ENCODE data around the gene MGAT2. TPM values are rescaled to one million over a fixed set of nuclear protein-coding genes. Genes with fewer than 3 reads are reported as not detected.

MGAT2 gene
- total and polyA plus RNA-seq, 9 of the 15 experiments (the other 6 are each of a cell fraction or from before 2014, with no cell fraction given): 0.03 to 33.3 (median 24.6) TPM; not detected in 1

DNA sequence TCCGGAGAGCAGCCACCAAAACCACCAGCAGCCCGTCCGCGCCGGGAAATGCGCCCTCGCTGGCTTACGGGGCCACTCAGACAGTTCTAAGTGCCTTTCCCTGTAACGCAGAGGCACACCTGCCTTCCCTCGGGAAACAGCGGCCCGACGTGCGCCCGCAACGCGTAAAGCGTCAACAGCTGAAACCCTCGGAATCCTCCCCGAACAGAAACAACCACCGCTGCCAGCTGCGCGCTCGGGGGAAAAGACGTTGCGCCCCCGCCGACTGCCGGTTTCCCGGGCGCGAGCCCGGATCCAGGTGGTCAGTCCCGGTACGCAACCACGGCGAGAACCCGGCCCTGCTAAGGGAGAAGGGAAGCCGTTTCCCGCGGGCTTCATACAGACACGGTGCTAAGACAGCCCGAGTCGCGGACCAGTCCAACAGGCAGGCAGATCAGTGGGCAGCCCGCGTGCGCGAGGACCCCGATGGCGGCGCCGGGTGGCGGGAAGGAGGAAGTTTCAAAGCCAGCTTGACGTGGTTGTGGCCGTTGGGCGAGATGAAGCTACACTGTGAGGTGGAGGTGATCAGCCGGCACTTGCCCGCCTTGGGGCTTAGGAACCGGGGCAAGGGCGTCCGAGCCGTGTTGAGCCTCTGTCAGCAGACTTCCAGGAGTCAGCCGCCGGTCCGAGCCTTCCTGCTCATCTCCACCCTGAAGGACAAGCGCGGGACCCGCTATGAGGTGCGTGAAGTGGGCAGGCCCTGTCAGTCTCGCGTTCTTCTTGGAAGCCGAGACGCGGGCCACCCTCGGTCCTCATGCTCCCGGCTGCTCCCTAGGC is 21.9 kb upstream of the MGAT2 start, which contains the start of gene LRR1 (continued):
- TF ChIP-seq, protein P1, sequence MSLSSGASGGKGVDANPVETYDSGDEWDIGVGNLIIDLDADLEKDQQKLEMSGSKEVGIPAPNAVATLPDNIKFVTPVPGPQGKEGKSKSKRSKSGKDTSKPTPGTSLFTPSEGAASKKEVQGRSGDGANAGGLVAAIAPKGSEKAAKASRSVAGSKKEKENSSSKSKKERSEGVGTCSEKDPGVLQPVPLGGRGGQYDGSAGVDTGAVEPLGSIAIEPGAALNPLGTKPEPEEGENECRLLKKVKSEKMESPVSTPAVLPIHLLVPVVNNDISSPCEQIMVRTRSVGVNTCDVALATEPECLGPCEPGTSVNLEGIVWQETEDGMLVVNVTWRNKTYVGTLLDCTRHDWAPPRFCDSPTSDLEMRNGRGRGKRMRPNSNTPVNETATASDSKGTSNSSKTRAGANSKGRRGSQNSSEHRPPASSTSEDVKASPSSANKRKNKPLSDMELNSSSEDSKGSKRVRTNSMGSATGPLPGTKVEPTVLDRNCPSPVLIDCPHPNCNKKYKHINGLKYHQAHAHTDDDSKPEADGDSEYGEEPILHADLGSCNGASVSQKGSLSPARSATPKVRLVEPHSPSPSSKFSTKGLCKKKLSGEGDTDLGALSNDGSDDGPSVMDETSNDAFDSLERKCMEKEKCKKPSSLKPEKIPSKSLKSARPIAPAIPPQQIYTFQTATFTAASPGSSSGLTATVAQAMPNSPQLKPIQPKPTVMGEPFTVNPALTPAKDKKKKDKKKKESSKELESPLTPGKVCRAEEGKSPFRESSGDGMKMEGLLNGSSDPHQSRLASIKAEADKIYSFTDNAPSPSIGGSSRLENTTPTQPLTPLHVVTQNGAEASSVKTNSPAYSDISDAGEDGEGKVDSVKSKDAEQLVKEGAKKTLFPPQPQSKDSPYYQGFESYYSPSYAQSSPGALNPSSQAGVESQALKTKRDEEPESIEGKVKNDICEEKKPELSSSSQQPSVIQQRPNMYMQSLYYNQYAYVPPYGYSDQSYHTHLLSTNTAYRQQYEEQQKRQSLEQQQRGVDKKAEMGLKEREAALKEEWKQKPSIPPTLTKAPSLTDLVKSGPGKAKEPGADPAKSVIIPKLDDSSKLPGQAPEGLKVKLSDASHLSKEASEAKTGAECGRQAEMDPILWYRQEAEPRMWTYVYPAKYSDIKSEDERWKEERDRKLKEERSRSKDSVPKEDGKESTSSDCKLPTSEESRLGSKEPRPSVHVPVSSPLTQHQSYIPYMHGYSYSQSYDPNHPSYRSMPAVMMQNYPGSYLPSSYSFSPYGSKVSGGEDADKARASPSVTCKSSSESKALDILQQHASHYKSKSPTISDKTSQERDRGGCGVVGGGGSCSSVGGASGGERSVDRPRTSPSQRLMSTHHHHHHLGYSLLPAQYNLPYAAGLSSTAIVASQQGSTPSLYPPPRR (CRISPR knock-in tag; IDR thresholded peaks at IDR 0.05; ENCODE audit: borderline replicate concordance): no peak
- TF ChIP-seq, protein P2, sequence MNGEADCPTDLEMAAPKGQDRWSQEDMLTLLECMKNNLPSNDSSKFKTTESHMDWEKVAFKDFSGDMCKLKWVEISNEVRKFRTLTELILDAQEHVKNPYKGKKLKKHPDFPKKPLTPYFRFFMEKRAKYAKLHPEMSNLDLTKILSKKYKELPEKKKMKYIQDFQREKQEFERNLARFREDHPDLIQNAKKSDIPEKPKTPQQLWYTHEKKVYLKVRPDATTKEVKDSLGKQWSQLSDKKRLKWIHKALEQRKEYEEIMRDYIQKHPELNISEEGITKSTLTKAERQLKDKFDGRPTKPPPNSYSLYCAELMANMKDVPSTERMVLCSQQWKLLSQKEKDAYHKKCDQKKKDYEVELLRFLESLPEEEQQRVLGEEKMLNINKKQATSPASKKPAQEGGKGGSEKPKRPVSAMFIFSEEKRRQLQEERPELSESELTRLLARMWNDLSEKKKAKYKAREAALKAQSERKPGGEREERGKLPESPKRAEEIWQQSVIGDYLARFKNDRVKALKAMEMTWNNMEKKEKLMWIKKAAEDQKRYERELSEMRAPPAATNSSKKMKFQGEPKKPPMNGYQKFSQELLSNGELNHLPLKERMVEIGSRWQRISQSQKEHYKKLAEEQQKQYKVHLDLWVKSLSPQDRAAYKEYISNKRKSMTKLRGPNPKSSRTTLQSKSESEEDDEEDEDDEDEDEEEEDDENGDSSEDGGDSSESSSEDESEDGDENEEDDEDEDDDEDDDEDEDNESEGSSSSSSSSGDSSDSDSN (IDR thresholded peaks at IDR 0.05; ENCODE audit: borderline replicate concordance in 1 of 2, low read depth in 2 of 2, low read length in 2 of 2): peak in 1 of 2 experiments; percentile 95; a peak in 2 of 4 replicates
- TF ChIP-seq MTA3 (IDR thresholded peaks at IDR 0.05; ENCODE audit: borderline replicate concordance): 0 out of 2 replicates have a peak, but pooled peaks have one; percentile 59
- TF ChIP-seq DDX20 (tag; IDR thresholded peaks at IDR 0.05; ENCODE audit: low read depth): no peak
- peak; percentile 78 to 83 for TF ChIP-seq NRF1 (conservative IDR thresholded peaks at IDR 0.05 in 1 of 2, IDR thresholded peaks at IDR 0.05 in 1 of 2)
- TF ChIP-seq ZNF445 (CRISPR knock-in tag; IDR thresholded peaks at IDR 0.05; ENCODE audit: low read depth): no peak
- 0 out of 2 replicates have a peak, but pooled peaks have one; percentile 23 for TF ChIP-seq SAFB (IDR thresholded peaks at IDR 0.05; ENCODE audit: borderline replicate concordance, low read depth, low read length)
- TF ChIP-seq ATF1 (CRISPR knock-in tag; IDR thresholded peaks at IDR 0.05): no peak
- peak; percentile 70 for TF ChIP-seq ATF1 (tag; IDR thresholded peaks at IDR 0.05)
- 0 out of 2 replicates have a peak, but pooled peaks have one; percentile 9 for TF ChIP-seq ZBTB17 (CRISPR knock-in tag; IDR thresholded peaks at IDR 0.05)
- TF ChIP-seq MCM5 (IDR thresholded peaks at IDR 0.05; ENCODE audit: low read depth): no peak
- peak; percentile 77 for TF ChIP-seq FIP1L1 (IDR thresholded peaks at IDR 0.05; ENCODE audit: low read depth, low read length, poor library complexity, severe bottlenecking)
- peak; percentile 26; the same call in 1 of the 2 replicates for TF ChIP-seq GABPA (tag; conservative IDR thresholded peaks at IDR 0.05; ENCODE audit: low read depth)
- peak; percentile 91; the same call in 1 of the 2 replicates for TF ChIP-seq NFRKB (IDR thresholded peaks at IDR 0.05; ENCODE audit: low read depth)
- TF ChIP-seq RBM22 (IDR thresholded peaks at IDR 0.05; ENCODE audit: low read depth, low read length, poor library complexity, severe bottlenecking): peak; percentile 22
- TF ChIP-seq RBM25 (IDR thresholded peaks at IDR 0.05; ENCODE audit: low read depth, low read length, severe bottlenecking): no peak
- TF ChIP-seq TAF15 (IDR thresholded peaks at IDR 0.05; ENCODE audit: low read depth, low read length): no peak

All from K562 (cell line).